GM21515 (cell line): ENCODE data around the gene CLEC18C.
"Not testable (repeated sequence)": the region's sequence is repeated elsewhere in the genome, so short reads cannot be mapped to it uniquely, and the experiment has no call there.

Experiments used
- ATAC-seq: cut with Tn5 transposase; IDR thresholded peaks from one replicate; pipeline ENCODE4 v1.9.1; 2021; ENCODE audit not compliant: unreplicated experiment

CLEC18C gene

DNA sequence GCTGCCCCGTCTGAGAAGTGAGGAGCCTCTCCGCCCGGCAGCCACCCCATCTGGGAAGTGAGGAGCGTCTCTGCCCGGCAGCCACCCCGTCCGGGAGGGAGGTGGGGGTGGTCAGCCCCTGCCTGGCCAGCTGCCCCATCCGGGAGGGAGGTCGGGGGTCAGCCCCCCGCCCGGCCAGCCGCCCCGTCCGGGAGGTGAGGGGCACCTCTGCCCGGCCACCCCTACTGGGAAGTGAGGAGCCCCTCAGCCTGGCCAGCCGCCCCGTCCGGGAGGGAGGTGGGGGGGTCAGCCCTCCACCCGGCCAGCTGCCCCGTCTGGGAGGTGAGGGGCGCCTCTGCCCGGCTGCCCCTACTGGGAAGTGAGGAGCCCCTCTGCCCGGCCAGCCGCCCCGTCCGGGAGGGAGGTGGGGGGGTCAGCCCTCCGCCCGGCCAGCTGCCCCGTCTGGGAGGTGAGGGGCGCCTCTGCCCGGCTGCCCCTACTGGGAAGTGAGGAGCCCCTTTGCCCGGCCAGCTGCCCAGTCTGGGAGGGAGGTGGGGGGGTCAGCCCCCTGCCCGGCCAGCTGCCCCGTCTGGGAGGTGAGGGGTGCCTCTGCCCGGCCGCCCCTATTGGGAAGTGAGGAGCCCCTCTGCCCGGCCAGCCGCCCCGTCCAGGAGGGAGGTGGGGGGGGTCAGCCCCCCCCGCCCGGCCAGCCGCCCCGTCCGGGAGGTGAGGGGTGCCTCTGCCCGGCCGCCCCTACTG lies 31.2 kb downstream of the CLEC18C start:
- not testable (repeated sequence) for ATAC-seq

DNA sequence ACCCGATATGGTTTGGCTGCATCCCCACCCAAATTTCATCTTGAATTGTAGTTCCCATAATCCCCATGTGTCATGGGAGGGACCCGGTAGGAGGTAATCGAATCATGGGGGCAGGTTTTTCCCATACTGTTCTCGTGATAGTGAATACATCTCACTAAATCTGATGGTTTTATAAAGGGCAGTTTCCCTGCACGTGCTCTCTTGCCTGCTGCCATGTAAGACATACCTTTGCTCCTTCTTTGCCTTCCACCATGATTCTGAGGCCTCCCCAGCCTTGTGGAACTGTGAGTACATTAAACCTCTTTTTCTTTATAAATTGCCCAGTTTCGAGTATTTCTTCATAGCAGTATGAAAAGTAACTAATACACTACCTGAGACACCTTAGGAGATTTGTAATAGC lies 32.8 kb downstream of the CLEC18C start:
- ATAC-seq, result not testable (repeated sequence)

DNA sequence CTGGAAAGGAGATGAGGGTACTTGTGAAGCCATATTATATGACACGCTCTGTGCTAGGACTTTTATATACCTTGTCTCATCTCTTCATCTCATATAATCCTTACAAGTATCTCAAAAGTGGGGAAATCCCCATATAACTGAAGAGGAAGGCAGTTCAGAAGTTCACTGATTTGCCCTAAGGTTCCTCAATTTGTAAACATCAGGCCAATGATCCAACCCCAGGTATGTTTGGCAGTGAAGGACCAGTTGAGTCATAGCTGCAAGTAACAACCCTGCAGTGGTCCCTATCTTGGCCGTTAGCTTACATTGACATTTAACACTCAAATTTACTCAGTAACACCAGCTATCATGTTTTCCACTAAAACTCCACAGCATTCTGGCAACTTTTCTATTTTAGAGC lies 45.0 kb downstream of the CLEC18C start:
- not testable (repeated sequence) for ATAC-seq

DNA sequence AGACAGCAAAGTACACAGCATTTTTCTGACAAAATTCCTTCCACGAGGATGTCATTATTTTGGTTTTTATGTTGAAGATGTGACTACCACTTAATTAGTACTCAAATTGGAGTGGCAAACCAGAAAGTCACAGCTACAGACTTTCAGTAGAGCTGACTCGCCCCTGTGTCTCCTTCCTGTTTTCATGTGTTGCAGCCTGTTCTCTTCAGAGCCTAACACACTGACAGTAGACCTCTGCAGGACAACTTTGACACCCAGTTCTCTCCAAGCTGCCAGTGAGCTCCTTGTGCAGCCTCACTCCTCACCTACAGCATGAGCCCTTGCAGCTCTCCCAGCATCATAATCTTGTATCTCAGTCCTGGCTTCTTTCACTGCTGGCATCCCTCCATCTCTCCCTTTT lies 49.0 kb downstream of the CLEC18C start:
- not testable (repeated sequence) for ATAC-seq

DNA sequence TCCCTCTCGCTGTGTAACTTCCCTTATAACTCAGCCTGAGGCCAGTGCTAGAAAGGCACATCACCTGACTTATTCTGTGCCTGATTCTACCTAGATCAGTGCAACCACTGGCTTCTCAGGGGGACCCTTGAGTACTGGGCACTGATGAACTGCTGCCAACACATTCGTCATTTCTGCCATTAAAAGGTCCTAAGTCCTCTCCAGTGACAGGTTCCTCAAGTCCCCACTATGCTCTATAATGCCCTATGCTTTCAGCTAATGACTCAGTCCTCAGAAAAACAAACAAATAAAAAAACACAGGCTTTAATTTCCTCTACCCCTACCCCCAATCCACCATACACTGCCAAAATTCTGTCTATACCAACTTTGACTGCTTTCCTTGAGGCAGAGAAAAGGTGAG lies 49.6 kb downstream of the CLEC18C start:
- not testable (repeated sequence) for ATAC-seq

DNA sequence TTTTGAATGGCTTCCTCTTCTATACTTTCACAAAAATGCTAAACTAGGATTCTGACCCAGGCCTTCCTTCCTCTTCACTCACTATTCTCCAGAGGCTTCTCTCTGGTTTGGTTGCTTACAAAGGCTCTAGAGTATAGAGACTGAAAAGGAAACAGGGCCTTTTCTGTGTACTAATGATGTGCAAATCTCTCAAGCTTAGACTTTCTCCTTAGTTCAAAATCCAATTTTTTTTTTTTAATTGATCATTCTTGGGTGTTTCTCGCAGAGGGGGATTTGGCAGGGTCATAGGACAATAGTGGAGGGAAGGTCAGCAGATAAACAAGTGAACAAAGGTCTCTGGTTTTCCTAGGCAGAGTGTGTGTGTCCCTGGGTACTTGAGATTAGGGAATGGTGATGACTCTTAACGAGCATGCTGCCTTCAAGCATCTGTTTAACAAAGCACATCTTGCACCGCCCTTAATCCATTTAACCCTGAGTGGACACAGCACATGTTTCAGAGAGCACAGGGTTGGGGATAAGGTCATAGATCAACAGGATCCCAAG lies 50.5 kb downstream of the CLEC18C start:
- ATAC-seq, result not testable (repeated sequence)

DNA sequence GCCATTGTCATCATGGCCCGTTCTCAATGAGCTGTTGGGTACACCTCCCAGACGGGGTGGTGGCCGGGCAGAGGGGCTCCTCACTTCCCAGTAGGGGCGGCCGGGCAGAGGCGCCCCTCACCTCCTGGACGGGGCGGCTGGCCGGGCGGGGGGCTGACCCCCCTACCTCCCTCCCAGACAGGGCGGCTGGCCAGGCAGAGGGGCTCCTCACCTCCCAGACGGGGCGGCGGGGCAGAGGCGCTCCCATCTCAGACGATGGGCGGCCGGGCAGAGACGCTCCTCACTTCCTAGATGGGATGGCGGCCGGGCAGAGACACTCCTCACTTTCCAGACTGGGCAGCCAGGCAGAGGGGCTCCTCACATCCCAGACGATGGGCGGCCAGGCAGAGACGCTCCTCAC lies 51.1 kb downstream of the CLEC18C start:
- not testable (repeated sequence) for ATAC-seq

DNA sequence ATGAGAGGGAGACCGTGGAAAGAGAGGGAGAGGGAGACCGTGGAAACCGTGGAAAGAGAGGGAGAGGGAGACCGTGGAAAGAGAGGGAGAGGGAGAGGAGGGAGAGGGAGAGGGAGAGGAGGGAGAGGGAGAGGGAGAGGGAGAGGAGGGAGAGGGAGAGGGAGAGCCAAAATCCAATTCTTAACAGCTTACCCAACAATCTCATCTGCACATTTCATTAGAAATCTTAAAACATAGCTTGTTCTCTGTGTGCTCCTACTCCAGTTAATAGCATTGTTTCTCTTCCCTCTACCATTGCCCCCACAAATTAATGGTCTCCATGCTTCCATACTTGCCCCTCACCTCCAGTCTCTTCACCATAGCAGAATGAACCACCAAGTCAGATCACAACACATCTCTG lies 51.8 kb downstream of the CLEC18C start:
- ATAC-seq, result not testable (repeated sequence)

DNA sequence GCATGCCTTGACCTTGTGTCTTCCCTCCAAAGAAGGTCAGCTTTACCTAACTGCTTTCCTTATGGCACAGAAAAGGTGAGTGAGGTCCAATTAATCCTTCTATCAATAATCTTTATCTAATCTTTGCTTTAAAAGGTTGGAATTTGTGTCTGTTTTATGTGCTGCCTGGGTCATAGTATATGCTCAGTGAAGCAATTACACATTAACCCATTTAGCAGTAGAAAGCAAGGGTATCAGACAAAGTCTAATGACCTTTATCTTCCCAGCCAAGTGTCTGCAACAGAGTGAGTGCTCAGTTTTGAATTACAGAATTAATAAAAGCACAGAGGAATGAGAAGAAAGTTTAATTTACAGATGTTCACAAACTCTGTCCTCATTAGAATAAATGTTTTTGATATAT lies 52.4 kb downstream of the CLEC18C start:
- ATAC-seq, result not testable (repeated sequence)

DNA sequence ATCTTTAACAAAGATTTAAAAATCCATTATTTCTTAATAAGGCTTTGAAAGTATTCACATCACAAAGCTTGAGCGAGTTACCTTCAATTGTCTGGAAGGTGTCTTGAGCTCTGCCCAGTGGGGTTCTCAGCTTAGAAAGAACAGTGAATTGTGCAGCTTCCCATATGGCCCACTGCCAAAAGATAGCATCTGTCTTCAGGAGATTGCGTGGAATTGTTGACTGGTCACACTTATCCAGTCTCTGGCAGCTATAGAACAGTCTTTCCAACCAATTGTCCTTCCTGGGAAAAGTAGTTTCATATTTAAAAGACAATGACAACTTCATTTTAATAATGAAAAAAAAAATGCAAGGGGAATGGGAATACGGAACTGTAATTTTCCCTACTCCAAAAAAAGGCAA lies 58.2 kb downstream of the CLEC18C start:
- ATAC-seq, result not testable (repeated sequence)
